ENCODE data around the gene TMEM52. TPM values are rescaled to one million over a fixed set of nuclear protein-coding genes. Genes with fewer than 3 reads are reported as not detected.

TMEM52 gene
- polyA plus RNA-seq, 1 donor from 2014 or later, result 0.89 TPM

DNA sequence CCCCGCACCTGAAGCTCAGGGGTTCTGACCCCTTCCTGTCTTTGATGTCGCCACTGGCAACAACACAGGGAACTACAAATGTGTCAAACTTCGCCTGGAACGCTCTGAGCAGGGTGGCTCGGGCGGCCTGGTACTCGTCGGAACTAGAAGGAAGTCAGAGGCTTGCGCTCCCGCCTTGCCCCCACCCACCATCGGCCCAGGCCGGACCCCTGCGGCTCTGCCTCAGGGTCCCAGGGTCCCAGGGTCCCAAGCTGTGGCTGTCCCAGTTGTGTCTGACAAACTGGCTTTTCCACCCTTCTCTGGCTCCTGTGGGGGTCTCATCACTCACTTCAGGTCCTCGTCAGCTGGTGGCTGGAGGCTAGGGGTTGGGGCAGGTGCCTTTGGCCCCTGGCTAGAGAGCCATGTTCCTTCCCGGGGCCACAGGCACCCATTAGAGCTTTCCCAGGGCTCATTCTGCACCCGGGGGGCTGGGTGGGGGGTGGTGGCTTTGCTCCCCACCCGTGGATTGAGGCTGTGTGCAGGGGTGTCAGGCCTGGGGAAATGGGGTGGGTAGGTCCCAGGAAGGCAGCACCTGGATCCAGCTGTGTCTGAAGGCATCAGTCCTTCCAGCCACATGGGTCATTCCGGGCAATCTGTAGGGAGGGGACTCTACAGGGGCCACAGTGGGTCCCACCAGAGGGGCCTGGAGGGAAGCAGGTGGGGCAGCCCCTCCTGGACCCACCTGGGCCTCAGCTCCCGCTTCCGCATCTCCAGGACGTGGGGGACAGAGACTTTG is 8.0 kb upstream of the TMEM52 start:
- no peaks in the 10 kb centered on the region for H3F3A ChIP-seq (ENCODE audit: insufficient read depth, low read length, poor library complexity, severe bottlenecking)
- no peaks in the 10 kb centered on the region for H3K36me3 ChIP-seq (ENCODE audit: insufficient read depth, low read length)
- H3K9me3 ChIP-seq (ENCODE audit: low read length), result no peaks in the 10 kb centered on the region
- H4K20me1 ChIP-seq (ENCODE audit: insufficient read depth), result no peaks in the 10 kb centered on the region
- H3K9ac ChIP-seq (ENCODE audit: low read length), result no peak overlapping the region
- H2AFZ ChIP-seq (ENCODE audit: low read depth, low read length), result no peak overlapping the region
- no peak overlapping the region for H3K27ac ChIP-seq (ENCODE audit: low read length)
- TF ChIP-seq EZH2 (IDR thresholded peaks at IDR 0.05; ENCODE audit: borderline replicate concordance, insufficient read depth, low read length, poor library complexity, severe bottlenecking) (no peak), SMC3 (conservative IDR thresholded peaks at IDR 0.05; ENCODE audit: poor library complexity) (no peak), RAD21 (conservative IDR thresholded peaks at IDR 0.05) (no peak), EP300 (conservative IDR thresholded peaks at IDR 0.05; ENCODE audit: poor library complexity, severe bottlenecking) (no peak), MXI1 (conservative IDR thresholded peaks at IDR 0.05; ENCODE audit: poor library complexity, severe bottlenecking) (no peak)
- TF ChIP-seq, protein P1, sequence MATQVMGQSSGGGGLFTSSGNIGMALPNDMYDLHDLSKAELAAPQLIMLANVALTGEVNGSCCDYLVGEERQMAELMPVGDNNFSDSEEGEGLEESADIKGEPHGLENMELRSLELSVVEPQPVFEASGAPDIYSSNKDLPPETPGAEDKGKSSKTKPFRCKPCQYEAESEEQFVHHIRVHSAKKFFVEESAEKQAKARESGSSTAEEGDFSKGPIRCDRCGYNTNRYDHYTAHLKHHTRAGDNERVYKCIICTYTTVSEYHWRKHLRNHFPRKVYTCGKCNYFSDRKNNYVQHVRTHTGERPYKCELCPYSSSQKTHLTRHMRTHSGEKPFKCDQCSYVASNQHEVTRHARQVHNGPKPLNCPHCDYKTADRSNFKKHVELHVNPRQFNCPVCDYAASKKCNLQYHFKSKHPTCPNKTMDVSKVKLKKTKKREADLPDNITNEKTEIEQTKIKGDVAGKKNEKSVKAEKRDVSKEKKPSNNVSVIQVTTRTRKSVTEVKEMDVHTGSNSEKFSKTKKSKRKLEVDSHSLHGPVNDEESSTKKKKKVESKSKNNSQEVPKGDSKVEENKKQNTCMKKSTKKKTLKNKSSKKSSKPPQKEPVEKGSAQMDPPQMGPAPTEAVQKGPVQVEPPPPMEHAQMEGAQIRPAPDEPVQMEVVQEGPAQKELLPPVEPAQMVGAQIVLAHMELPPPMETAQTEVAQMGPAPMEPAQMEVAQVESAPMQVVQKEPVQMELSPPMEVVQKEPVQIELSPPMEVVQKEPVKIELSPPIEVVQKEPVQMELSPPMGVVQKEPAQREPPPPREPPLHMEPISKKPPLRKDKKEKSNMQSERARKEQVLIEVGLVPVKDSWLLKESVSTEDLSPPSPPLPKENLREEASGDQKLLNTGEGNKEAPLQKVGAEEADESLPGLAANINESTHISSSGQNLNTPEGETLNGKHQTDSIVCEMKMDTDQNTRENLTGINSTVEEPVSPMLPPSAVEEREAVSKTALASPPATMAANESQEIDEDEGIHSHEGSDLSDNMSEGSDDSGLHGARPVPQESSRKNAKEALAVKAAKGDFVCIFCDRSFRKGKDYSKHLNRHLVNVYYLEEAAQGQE (IDR thresholded peaks at IDR 0.05; ENCODE audit: borderline replicate concordance), result no peak
- H3K27me3 ChIP-seq (ENCODE audit: insufficient read depth, low read depth, low read length), result no peaks in the 10 kb centered on the region
- no peak overlapping the region for H3K4me3 ChIP-seq (ENCODE audit: low read length)
- no peaks in the 10 kb centered on the region for H3K79me2 ChIP-seq (replicated peaks; ENCODE audit: insufficient read depth, low read length)
- no peaks in the 10 kb centered on the region for H3K9me2 ChIP-seq (ENCODE audit: insufficient read depth, low read length)
- H3K4me2 ChIP-seq (ENCODE audit: low read length), result no peak overlapping the region

DNA sequence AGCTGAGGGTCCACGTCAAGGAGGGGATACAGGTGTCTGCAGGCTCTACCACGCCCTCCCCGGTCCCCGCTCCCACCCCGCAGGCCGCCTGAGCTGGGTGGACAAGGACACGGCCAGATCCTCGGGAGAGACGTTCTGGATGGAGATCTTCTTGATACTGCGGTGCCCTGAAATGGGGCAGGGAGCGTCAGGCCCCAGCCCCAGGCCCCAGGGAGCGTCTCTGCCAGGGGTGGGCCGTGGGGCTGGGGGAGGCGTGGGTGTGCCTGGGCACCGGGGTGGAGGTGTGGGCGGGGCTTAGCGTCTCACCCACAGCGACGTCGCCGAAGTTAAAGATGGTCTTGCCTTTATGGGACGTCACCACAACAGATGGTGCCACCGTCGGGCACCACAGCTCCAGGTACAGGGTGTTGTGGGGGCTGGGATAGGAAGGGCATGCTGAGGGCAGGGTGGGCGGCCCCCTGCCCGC is 7.3 kb upstream of the TMEM52 start:
- H3K4me2 ChIP-seq (ENCODE audit: low read length), result no peak overlapping the region
- no peaks in the 10 kb centered on the region for H3F3A ChIP-seq (ENCODE audit: insufficient read depth, low read length, poor library complexity, severe bottlenecking)
- H2AFZ ChIP-seq (ENCODE audit: low read depth, low read length), result no peak overlapping the region
- H3K79me2 ChIP-seq (replicated peaks; ENCODE audit: insufficient read depth, low read length), result no peaks in the 10 kb centered on the region
- TF ChIP-seq SMC3 (conservative IDR thresholded peaks at IDR 0.05; ENCODE audit: poor library complexity), result no peak
- TF ChIP-seq RAD21 (conservative IDR thresholded peaks at IDR 0.05), result no peak
- TF ChIP-seq TAF1 (IDR thresholded peaks at IDR 0.05; ENCODE audit: low read depth), result no peak
- TF ChIP-seq EZH2 (IDR thresholded peaks at IDR 0.05; ENCODE audit: borderline replicate concordance, insufficient read depth, low read length, poor library complexity, severe bottlenecking), result no peak
- TF ChIP-seq, protein P1 (IDR thresholded peaks at IDR 0.05; ENCODE audit: borderline replicate concordance), result no peak
- TF ChIP-seq MXI1 (conservative IDR thresholded peaks at IDR 0.05; ENCODE audit: poor library complexity, severe bottlenecking), result no peak
- TF ChIP-seq EP300 (conservative IDR thresholded peaks at IDR 0.05; ENCODE audit: poor library complexity, severe bottlenecking), result no peak
- TF ChIP-seq, protein P2, sequence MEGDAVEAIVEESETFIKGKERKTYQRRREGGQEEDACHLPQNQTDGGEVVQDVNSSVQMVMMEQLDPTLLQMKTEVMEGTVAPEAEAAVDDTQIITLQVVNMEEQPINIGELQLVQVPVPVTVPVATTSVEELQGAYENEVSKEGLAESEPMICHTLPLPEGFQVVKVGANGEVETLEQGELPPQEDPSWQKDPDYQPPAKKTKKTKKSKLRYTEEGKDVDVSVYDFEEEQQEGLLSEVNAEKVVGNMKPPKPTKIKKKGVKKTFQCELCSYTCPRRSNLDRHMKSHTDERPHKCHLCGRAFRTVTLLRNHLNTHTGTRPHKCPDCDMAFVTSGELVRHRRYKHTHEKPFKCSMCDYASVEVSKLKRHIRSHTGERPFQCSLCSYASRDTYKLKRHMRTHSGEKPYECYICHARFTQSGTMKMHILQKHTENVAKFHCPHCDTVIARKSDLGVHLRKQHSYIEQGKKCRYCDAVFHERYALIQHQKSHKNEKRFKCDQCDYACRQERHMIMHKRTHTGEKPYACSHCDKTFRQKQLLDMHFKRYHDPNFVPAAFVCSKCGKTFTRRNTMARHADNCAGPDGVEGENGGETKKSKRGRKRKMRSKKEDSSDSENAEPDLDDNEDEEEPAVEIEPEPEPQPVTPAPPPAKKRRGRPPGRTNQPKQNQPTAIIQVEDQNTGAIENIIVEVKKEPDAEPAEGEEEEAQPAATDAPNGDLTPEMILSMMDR (IDR thresholded peaks at IDR 0.05; ENCODE audit: poor library complexity, severe bottlenecking), result no peak
- TF ChIP-seq POLR2AphosphoS5 (IDR thresholded peaks at IDR 0.05), result no peak
- H3K9ac ChIP-seq (ENCODE audit: low read length), result no peak overlapping the region
- H3K27ac ChIP-seq (ENCODE audit: low read length), result no peak overlapping the region
- H3K9me3 ChIP-seq (ENCODE audit: low read length), result no peaks in the 10 kb centered on the region
- no peaks in the 10 kb centered on the region for H3K36me3 ChIP-seq (ENCODE audit: insufficient read depth, low read length)
- no peak overlapping the region for H3K4me3 ChIP-seq (ENCODE audit: low read length)
- H4K20me1 ChIP-seq (ENCODE audit: insufficient read depth), result no peaks in the 10 kb centered on the region
- H3K9me2 ChIP-seq (ENCODE audit: insufficient read depth, low read length), result no peaks in the 10 kb centered on the region
- H3K27me3 ChIP-seq (ENCODE audit: insufficient read depth, low read depth, low read length), result no peaks in the 10 kb centered on the region
